Suppressor macrophage treated with lipopolysaccharide for 1 hour (primary cell): ENCODE data around the gene NMD3.

Experiments
- DNase-seq, 3 donors: peaks; one replicate each; pipeline ENCODE4 v3.0.0-alpha.2; 2020 to 2022

Gene NMD3

DNA sequence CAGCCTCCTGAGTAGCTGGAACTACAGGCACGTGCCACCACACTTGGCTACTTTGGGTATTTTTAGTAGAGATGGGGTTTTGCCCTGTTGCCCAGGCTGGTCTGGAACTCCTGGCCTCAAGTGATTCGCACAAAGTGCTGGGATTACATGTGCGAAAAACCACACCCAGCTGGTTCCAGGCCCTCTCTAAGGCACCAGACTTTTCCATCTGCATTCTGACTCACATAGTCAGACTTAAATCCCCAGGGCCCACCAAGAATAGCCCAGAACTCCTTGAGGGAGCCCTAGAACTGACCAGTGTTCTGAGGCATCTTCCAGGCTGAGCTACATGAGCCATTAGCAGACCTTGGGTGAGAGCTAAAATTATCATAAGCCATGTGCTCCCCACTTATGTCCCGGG is 68.1 kb downstream of the NMD3 start:
- no peak for DNase-seq

GRCh38 chr3:161291191-161291901 is 70.2 kb downstream of the NMD3 start:
- DNase-seq: no peak

DNA sequence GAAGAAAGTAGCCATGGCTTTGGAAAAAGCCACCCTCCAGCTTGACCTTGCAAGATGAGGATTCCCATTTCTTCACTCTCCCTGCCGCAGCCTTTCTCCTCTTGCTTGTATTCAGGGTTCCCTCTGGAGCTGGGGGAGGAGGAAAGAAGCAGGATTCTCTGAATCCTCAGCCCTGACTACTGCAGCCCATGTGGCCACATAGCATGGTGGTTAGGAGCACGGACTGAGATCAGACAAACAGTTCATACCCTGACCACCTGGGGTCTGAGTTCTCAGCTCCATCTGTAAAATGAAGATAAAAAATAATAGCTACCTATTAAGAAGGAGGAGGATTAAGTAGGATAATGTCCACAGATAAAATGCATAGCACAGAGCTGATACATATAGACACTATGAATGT is 72.3 kb downstream of the NMD3 start:
- no peak for DNase-seq

DNA sequence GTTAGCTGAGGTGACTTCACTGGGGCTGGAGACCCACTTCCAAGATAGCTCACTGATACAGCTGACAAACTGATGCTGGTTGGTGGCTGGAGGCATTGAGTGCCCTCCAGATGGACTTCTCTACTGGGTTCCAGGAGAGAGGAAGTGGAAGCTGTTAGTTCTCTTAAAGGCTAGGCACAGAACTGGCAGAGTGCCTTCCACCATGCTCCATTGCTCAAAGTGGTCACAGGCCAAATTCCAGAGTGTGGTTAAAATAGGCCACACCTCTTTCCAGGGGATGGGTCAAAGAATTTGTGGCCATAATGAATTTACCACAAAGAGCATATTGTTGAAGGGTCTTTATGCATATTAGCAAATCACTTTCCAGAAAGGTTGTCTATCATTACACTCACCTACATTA is 74.2 kb downstream of the NMD3 start:
- DNase-seq: no peak

DNA sequence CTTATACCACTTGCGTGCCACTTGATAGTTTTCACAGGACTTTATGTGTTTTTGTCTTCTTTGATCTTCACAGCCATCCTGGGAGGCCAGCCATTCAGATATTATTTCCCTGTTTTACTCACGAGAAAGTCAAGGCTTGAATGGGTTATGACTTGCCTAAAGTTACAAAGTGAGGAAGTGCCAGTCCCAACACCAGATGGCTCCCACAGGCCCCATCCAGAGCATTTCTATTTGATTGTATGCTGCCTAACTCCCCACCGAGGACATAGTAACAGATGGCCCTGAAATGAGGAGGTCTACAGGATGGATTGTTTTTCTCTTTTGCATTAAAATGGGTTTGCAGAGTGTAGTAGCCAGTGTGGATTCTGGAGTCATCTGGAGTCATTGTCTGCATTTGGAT is 75.7 kb downstream of the NMD3 start:
- no peak for DNase-seq
